HG03565 (cell line): ENCODE measurements around the gene SRPRB.
"Not testable (repeated sequence)": the region's sequence is repeated elsewhere in the genome, so short reads cannot be mapped to it uniquely, and the experiment has no call there.

Experiments
- ATAC-seq: cut with Tn5 transposase; IDR thresholded peaks from one replicate; pipeline ENCODE4 v1.9.1; 2021; ENCODE audit warnings: mild to moderate bottlenecking, moderate library complexity; ENCODE audit not compliant: unreplicated experiment

The SRPRB gene

GRCh38 chr3:133777807-133778568, 27.6 kb upstream of the SRPRB start:
- ATAC-seq, result no peak

- ATAC-seq, result no peak
These were observed 25.9 kb upstream of the SRPRB start for GRCh38 chr3:133779626-133780203.

GRCh38 chr3:133780756-133781155, 24.9 kb upstream of the SRPRB start:
- not testable (repeated sequence) for ATAC-seq

GRCh38 chr3:133781570-133781969, 24.0 kb upstream of the SRPRB start:
- ATAC-seq, result no peak

- no peak for ATAC-seq
These were observed 23.2 kb upstream of the SRPRB start for GRCh38 chr3:133782454-133782853.

- ATAC-seq, result no peak
These were observed 21.9 kb upstream of the SRPRB start for GRCh38 chr3:133783762-133784161.

GRCh38 chr3:133788024-133788423, 17.6 kb upstream of the SRPRB start:
- ATAC-seq, result no peak

GRCh38 chr3:133792171-133792763, 13.3 kb upstream of the SRPRB start:
- ATAC-seq, result no peak

- ATAC-seq, result no peak
These were observed 8.1 kb upstream of the SRPRB start for GRCh38 chr3:133797396-133798105.

GRCh38 chr3:133799794-133800585, 5.6 kb upstream of the SRPRB start:
- ATAC-seq, result no peak

GRCh38 chr3:133803469-133803868, 2.1 kb upstream of the SRPRB start:
- no peak for ATAC-seq

- ATAC-seq, result no peak
These were observed 719 bp upstream of the SRPRB start for GRCh38 chr3:133804896-133805295.

- ATAC-seq, result no peak
These were observed 272 bp upstream of the SRPRB start for GRCh38 chr3:133805384-133805701.

GRCh38 chr3:133812872-133813271, 7.3 kb downstream of the SRPRB start:
- ATAC-seq, result no peak

- no peak for ATAC-seq
These were observed 9.8 kb downstream of the SRPRB start for GRCh38 chr3:133815386-133815785.

GRCh38 chr3:133820129-133820528, 14.5 kb downstream of the SRPRB start:
- no peak for ATAC-seq

- ATAC-seq, result no peak
These were observed 15.5 kb downstream of the SRPRB start for GRCh38 chr3:133820889-133821675.

- ATAC-seq, result no peak
These were observed 16.4 kb downstream of the SRPRB start for GRCh38 chr3:133821767-133822638.

- ATAC-seq, result no peak
These were observed 19.4 kb downstream of the SRPRB start for GRCh38 chr3:133824961-133825485.
